DND-41 (cell line): ENCODE measurements around the gene ZSCAN10.

Source experiments
- ATAC-seq: fragments of 200-7000 bp; cut with Tn5 transposase; 3 replicates; pipeline ENCODE4 v1.9.1; 2021; ENCODE audit warnings: low read depth; ENCODE audit not compliant: insufficient read depth
- DNase-seq: peaks from one replicate; pipeline ENCODE4 v3.0.0-alpha.2; 2020
- H2AFZ ChIP-seq: 2 replicates; pipeline ENCODE4 v1.6.0; 2012; ENCODE audit warnings: low read depth, low read length
- H3K27ac ChIP-seq: 2 replicates; pipeline ENCODE4 v1.5.1; 2012; ENCODE audit warnings: low read length, inconsistent platforms
- H3K27me3 ChIP-seq: fragments of 200-600 bp; sonication (generic); 2 replicates; pipeline ENCODE4 v1.6.0; 2012; ENCODE audit warnings: low read length, mild to moderate bottlenecking, inconsistent platforms; ENCODE audit not compliant: insufficient read depth, poor library complexity
- H3K36me3 ChIP-seq: 2 replicates; pipeline ENCODE4 v1.5.1; 2012; ENCODE audit warnings: low read length, inconsistent platforms; ENCODE audit not compliant: insufficient read depth
- H3K4me1 ChIP-seq: 2 replicates; pipeline ENCODE4 v1.5.1; 2012; ENCODE audit warnings: mild to moderate bottlenecking, low read length; ENCODE audit not compliant: insufficient read depth
- H3K4me2 ChIP-seq: 2 replicates; pipeline ENCODE4 v1.6.0; 2012; ENCODE audit warnings: mild to moderate bottlenecking, moderate library complexity, low read length, inconsistent platforms; ENCODE audit not compliant: insufficient read depth
- H3K4me3 ChIP-seq, 2 experiments: fragments of 200-600 bp in 1 of 2; shearing (Covaris generic) in 1 of 2; 2 replicates each; pipeline ENCODE4 v1.5.1; 2012 to 2016; ENCODE audit warnings: inconsistent platforms in 2 of 2, low read length in 2 of 2, mild to moderate bottlenecking in 2 of 2, low read depth in 1 of 2, moderate library complexity in 1 of 2
- H3K79me2 ChIP-seq: 2 replicates; pipeline ENCODE4 v1.6.0; 2012; ENCODE audit warnings: low read length, inconsistent platforms; ENCODE audit not compliant: insufficient read depth
- H3K9ac ChIP-seq: 2 replicates; pipeline ENCODE4 v1.6.0; 2012; ENCODE audit warnings: low read depth, mild to moderate bottlenecking, inconsistent platforms, low read length, moderate library complexity
- H3K9me3 ChIP-seq: 2 replicates; pipeline ENCODE4 v1.5.1; 2012; ENCODE audit warnings: low read length, moderate library complexity, mild to moderate bottlenecking, inconsistent platforms; ENCODE audit not compliant: insufficient read depth, severe bottlenecking
- H4K20me1 ChIP-seq: 2 replicates; pipeline ENCODE4 v1.6.0; 2012; ENCODE audit warnings: low read length; ENCODE audit not compliant: insufficient read depth
- EZH2 ChIP-seq: IDR thresholded peaks from 3 replicates; pipeline ENCODE4 v1.6.1; 2012; ENCODE audit warnings: borderline replicate concordance, low read depth, mild to moderate bottlenecking, moderate library complexity, low read length, inconsistent platforms; ENCODE audit not compliant: severe bottlenecking
- TF ChIP-seq, protein P1 (sequence below): IDR thresholded peaks from 2 replicates; pipeline ENCODE4 v1.5.1; 2012; ENCODE audit warnings: borderline replicate concordance, low read length, moderate library complexity, mild to moderate bottlenecking; ENCODE audit not compliant: poor library complexity, severe bottlenecking; ENCODE audit errors: extremely low read depth

The ZSCAN10 gene

DNA sequence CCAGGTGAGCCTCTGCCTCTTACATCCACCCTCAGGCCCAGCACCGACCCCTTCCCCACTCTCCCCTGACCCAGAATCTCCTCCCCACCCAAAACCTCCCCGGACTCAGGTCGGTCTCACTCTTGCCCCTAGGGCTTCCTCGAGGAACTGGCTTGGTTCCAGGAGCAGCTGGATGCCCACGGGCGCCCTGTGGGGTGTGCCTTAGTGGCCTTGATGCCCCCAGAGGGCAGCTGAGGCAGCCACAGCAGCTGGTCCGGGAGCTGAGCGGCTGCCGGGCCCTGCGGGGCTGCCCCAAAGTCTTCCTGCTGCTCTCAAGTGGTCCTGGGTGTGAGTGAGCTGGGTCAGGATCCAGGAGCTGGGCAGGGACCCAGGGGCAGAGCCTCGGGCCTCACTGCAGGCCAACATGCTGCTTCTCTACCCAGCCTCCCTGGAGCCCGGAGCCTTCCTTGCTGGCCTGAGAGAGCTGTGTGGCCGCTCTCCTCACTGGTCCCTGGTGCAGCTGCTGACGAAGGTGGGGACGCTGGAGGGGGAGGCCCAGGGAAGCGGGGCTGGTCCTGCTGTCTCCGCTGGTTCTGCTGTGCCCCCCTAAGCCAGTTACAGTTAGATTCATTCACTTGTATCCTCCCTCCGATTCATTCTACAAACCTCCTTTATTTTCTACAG is 45.4 kb upstream of the ZSCAN10 start:
- Histone ChIP-seq H3K4me2 (no peak overlapping the region), H3K4me3 (no peak overlapping the region), H3K4me1 (peaks cover 2% of the 10 kb centered on the region), H2AFZ (no peak overlapping the region), H3K9me3 (no peaks in the 10 kb centered on the region), H3K9ac (no peak overlapping the region), H3K36me3 (peaks cover 28% of the 10 kb centered on the region), H4K20me1 (0 out of 2 replicates have a peak, but pooled peaks cover 2% of the 10 kb centered on the region), H3K27me3 (no peaks in the 10 kb centered on the region), H3K27ac (no peak overlapping the region), H3K79me2 (no peaks in the 10 kb centered on the region)
- ATAC-seq (no peak), DNase-seq (no peak)
- TF ChIP-seq EZH2 = no peak
- TF ChIP-seq, protein P1, sequence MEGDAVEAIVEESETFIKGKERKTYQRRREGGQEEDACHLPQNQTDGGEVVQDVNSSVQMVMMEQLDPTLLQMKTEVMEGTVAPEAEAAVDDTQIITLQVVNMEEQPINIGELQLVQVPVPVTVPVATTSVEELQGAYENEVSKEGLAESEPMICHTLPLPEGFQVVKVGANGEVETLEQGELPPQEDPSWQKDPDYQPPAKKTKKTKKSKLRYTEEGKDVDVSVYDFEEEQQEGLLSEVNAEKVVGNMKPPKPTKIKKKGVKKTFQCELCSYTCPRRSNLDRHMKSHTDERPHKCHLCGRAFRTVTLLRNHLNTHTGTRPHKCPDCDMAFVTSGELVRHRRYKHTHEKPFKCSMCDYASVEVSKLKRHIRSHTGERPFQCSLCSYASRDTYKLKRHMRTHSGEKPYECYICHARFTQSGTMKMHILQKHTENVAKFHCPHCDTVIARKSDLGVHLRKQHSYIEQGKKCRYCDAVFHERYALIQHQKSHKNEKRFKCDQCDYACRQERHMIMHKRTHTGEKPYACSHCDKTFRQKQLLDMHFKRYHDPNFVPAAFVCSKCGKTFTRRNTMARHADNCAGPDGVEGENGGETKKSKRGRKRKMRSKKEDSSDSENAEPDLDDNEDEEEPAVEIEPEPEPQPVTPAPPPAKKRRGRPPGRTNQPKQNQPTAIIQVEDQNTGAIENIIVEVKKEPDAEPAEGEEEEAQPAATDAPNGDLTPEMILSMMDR = no peak

DNA sequence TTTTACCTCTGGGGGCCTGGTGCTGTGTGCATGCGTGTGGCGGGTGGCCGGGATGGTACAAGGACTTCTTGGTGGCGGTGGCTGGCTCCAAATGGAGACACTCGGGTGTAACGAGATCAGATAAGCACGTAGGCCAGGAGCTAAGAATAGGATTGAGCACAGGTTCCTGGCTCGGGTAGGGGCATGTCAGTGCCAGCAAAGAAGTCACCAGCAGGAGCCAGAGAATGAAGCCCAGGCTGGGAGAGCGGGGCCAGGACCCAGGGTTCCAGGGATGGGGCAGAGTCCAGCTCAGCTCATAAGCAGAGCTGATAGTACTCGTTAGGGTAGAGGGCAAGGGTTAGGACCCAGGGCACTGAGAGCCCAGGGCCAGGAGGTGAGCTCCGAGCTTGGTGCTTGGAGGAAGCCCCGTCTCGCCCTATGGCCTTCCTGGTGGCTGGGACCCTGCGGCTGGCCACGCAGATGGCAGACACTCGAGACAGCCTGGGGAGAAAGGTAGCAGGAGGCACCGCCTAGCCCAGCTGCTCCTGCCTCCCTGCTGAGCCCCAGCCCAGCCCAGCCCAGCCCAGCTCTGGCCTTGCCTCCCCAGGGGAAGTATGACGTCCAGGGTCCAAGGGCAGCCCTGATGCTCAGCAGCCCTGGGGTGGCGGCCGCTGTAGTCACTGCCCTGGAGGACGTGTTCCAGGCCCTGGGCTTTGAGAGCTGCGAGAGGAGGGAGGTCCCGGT is 44.7 kb upstream of the ZSCAN10 start:
- Histone ChIP-seq H3K9ac (no peak overlapping the region), H3K79me2 (no peaks in the 10 kb centered on the region), H3K27me3 (no peaks in the 10 kb centered on the region), H3K9me3 (no peaks in the 10 kb centered on the region), H3K4me1 (no peaks in the 10 kb centered on the region), H3K27ac (no peak overlapping the region), H4K20me1 (0 out of 2 replicates have a peak, but pooled peaks cover 2% of the 10 kb centered on the region), H3K36me3 (peaks cover 35% of the 10 kb centered on the region), H3K4me2 (no peak overlapping the region), H2AFZ (no peak overlapping the region), H3K4me3 (no peak overlapping the region)
- ATAC-seq = no peak
- no peak for DNase-seq
- TF ChIP-seq, protein P1 = no peak
- TF ChIP-seq EZH2 = no peak

DNA sequence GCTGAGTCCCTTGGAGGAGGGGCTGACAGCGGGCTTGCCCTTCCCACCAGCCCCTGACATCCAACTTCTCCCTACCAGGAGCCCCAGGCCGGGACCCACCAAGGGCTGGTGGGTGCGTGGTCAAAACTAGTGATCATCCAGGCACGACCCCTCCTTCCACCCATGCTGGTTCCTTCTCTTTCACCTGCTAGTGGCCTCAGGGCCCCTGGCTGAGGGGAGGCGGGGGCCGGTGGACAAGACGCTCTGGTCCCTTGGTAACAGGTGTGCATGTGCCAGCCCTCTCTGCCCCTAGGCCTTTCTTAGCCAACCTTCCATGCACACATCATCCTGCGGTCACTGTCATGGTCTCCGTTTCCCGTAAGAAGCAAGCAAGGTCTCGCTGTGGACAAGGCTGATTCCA is 44.1 kb upstream of the ZSCAN10 start:
- TF ChIP-seq EZH2 = no peak
- TF ChIP-seq, protein P1 = no peak
- no peaks in the 10 kb centered on the region for H3K27me3 ChIP-seq
- no peaks in the 10 kb centered on the region for H3K9me3 ChIP-seq
- H3K79me2 ChIP-seq = no peaks in the 10 kb centered on the region
- H3K4me1 ChIP-seq = no peaks in the 10 kb centered on the region
- peaks cover 41% of the 10 kb centered on the region for H3K36me3 ChIP-seq
- DNase-seq (no peak), ATAC-seq (no peak)
- H2AFZ ChIP-seq = no peak overlapping the region
- H3K4me3 ChIP-seq = no peak overlapping the region
- H4K20me1 ChIP-seq = 0 out of 2 replicates have a peak, but pooled peaks cover 2% of the 10 kb centered on the region
- no peak overlapping the region for H3K27ac ChIP-seq
- H3K4me2 ChIP-seq = no peak overlapping the region
- no peak overlapping the region for H3K9ac ChIP-seq
